Measurements from ENCODE around the gene THAP8. TPM values are rescaled to one million over a fixed set of nuclear protein-coding genes. Genes with fewer than 3 reads are reported as not detected.

THAP8 gene
- total and polyA plus RNA-seq, 2 of the 13 experiments (the other 11 are each of a cell fraction or from before 2014, with no cell fraction given): 1.7 to 3.7 TPM

- Histone ChIP-seq H3K4me2 (ENCODE audit: low read depth, low read length) (no peak overlapping the region), H3K4me3 (replicated peaks in 1 of 3; ENCODE audit: insufficient read depth in 1 of 3, low read depth in 2 of 3, low read length in 3 of 3) (no peak overlapping the region), H3K36me3 (replicated peaks in 1 of 2; ENCODE audit: control insufficient read depth in 1 of 2, insufficient read depth in 2 of 2, low read length in 2 of 2) (peaks cover 23 to 72% of the 10 kb centered on the region in 2 experiments), H3K9me3 (ENCODE audit: low read length) (no peaks in the 10 kb centered on the region), H3K27ac (ENCODE audit: extremely low read length, insufficient read depth, low read length) (no peak overlapping the region), H3K27me3 (ENCODE audit: control insufficient read depth in 1 of 2, insufficient read depth in 2 of 2, low read length in 2 of 2) (no peaks in the 10 kb centered on the region), H2AFZ (ENCODE audit: low read length) (no peak overlapping the region), H4K20me1 (ENCODE audit: insufficient read depth, low read length) (no peaks in the 10 kb centered on the region), H3K9ac (ENCODE audit: insufficient read depth, low read depth, low read length) (no peak overlapping the region), H3K79me2 (ENCODE audit: insufficient read depth, low read length) (no peaks in the 10 kb centered on the region), H3K4me1 (ENCODE audit: insufficient read depth, low read length) (no peaks in the 10 kb centered on the region)
- no TSS peak for BruUV-seq (replicated peaks)
- TF ChIP-seq ZNF460 (CRISPR knock-in tag; IDR thresholded peaks at IDR 0.05; ENCODE audit: borderline replicate concordance): no peak
- no peak for TF ChIP-seq ZNF317 (CRISPR knock-in tag; IDR thresholded peaks at IDR 0.05)
- TF ChIP-seq ZFY (CRISPR knock-in tag; IDR thresholded peaks at IDR 0.05): no peak
- no peak for TF ChIP-seq CEBPZ (IDR thresholded peaks at IDR 0.05; ENCODE audit: low read length)
- TF ChIP-seq GMEB1 (CRISPR knock-in tag; IDR thresholded peaks at IDR 0.05; ENCODE audit: borderline replicate concordance): no peak
- 88% methylated on average over 2 of the region's 9 CpGs for WGBS (ENCODE audit: low lambda C conversion rate)
- no peak for DNase-seq (ENCODE audit: low spot score)
- CTCF ChIA-PET (ENCODE audit: low intra/inter-chr PET ratio, low total read pairs): no interaction called here
- intact Hi-C loops (cut with micrococcal nuclease; ENCODE audit: unreplicated experiment) (no loop called here), in situ Hi-C loops (cut with HindIII; ENCODE audit: extremely low pct_ligation_motif_present, low pct_unique_long_range_greater_than_20kb) (no loop called here)
- POLR2A ChIA-PET: no interaction called here
- no peak for FAIRE-seq
- no peak for ATAC-seq
These were observed 32.2 kb upstream of the THAP8 start for GRCh38 chr19:36086326-36086725.
